SK-N-MC (cell line): ENCODE results near the gene FBXO22.
"Not testable (repeated sequence)": the region's sequence is repeated elsewhere in the genome, so short reads cannot be mapped to it uniquely, and the experiment has no call there.

Experiments used
- EZH2 ChIP-seq: fragments of 200-600 bp; sonication (generic); IDR thresholded peaks from one replicate; pipeline ENCODE4 v1.6.1; 2017; ENCODE audit warnings: antibody characterized with exemption
- FOXP2 ChIP-seq: optimal IDR thresholded peaks from 2 replicates; pipeline ENCODE3; 2011; ENCODE audit warnings: mild to moderate bottlenecking, moderate library complexity; ENCODE audit not compliant: insufficient read depth; ENCODE audit errors: extremely low read length, control extremely low read depth
- POLR2AphosphoS5 ChIP-seq: IDR thresholded peaks from 2 replicates; pipeline ENCODE4 v1.6.1; 2012; ENCODE audit warnings: mild to moderate bottlenecking, low read depth, low read length, borderline replicate concordance

DNA sequence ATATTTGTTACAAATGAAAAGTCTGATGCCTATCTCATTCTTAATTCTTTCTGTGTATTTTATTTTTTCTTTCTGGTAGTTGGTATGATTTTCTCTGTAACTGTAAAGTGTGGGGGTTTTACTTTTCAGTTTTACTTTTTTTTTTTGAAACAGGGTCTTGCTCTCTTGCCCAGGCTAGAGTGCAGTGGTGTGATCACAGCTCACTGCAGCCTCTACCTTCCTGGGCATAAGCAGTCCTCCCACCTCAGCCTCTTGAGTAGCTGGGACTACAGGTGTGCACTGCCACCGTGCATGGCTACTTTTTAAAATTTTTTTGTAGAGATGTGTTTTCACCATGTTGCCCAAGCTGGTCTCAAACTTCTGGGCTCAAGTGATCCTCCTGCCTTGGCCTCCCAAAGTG is 37.6 kb upstream of the FBXO22 start:
- not testable (repeated sequence) for TF ChIP-seq EZH2, POLR2AphosphoS5, FOXP2
